Spleen (tissue), 7 donors: Measurements from ENCODE around the gene MNX1.

Source experiments
- CTCF ChIP-seq, 11 experiments: fragments of 200-600 bp in 7 of 11; fragments of 450-650 bp in 4 of 11; sonication (generic) in 4 of 11; IDR thresholded peaks in 8 of 11; conservative IDR thresholded peaks in 3 of 11; 1 replicate in 7 of 11; 2 replicates in 4 of 11; pipeline versions ENCODE4 v1.4.0 to v1.8.0; 2016 to 2021; ENCODE audit warnings: antibody characterized with exemption in 11 of 11, inconsistent platforms in 4 of 11, mild to moderate bottlenecking in 1 of 11
- POLR2A ChIP-seq, 3 donors: fragments of 450-650 bp; IDR thresholded peaks; one replicate each; pipeline ENCODE4 v1.5.1; 2017; ENCODE audit warnings: antibody characterized with exemption in 3 of 3, mild to moderate bottlenecking in 1 of 3
- donor health status: DM: no; HTN: no; CAD: no; lungs with moderate emphysema.
- donor health status: DM: no; HTN: no; CAD: no.
- donor health status: DM: no; HTN: no; CAD: no.

- TF ChIP-seq POLR2A (IDR thresholded peaks at IDR 0.05) (no peak), CTCF (IDR thresholded peaks at IDR 0.05 in 8 of 11, conservative IDR thresholded peaks at IDR 0.05 in 3 of 11) (no peak)
Measured at GRCh38 chr7:157021071-157021870, 10.8 kb upstream of the MNX1 start.
